Renal cortex interstitium (tissue), 11 donors: ENCODE data around the gene TBC1D2B. TPM values are rescaled to one million over a fixed set of nuclear protein-coding genes. Genes with fewer than 3 reads are reported as not detected.

Source experiments
- DNase-seq, 11 donors: peaks; one replicate each; pipeline ENCODE4 v3.0.0-alpha.2; 2013; ENCODE audit warnings: low read depth in 9 of 11, low spot score in 4 of 11; ENCODE audit errors: extremely low read depth in 1 of 11
- polyA plus RNA-seq, 3 donors: library from polyadenylated mRNA; unstranded; fragments of 120-200 nt; gene quantifications; one replicate each; pipeline ENCODE4 v1.2.1, GENCODE V29; 2013; ENCODE audit not compliant: insufficient read length in 3 of 3

The TBC1D2B gene
- polyA plus RNA-seq, 3 donors, result 27.7 to 30.5 (median 29.8) TPM

DNA sequence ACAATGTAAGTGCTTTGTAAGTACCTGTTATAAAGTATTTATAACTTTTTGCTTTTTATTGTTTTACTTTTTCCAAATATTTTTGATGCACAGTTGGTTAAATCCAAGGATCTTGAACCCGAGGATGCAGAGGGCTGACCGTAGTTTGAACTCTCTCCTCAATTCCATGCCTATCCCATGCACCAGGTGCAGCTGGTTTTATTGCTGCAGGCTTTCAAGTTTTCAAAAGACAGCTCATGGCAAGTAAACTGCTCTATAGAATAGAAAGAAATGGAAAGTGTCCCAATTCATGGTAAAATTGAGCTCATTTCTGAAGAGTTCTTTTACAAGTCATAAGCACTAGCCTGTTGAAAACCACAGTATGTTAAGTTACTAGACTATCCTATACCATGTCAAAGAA is 131.9 kb downstream of the TBC1D2B start:
- no peak for DNase-seq

Other genes with a start within 250 kb of the TBC1D2B start
- gene SH2D7, start 14.8 kb upstream of the TBC1D2B start, polyA plus RNA-seq, result under 1 TPM; 0.44 to 0.83 (median 0.65) TPM
- 10 to 100 TPM; 27.6 to 38.4 (median 29.0) TPM for gene CIB2, start 53.7 kb upstream of the TBC1D2B start, polyA plus RNA-seq
- gene IDH3A, start 71.7 kb upstream of the TBC1D2B start, polyA plus RNA-seq, result 10 to 100 TPM; 48.8 to 54.3 (median 52.6) TPM
- gene ACSBG1, start 156.9 kb upstream of the TBC1D2B start, polyA plus RNA-seq, result 1 to 10 TPM; 1.1 to 1.7 (median 1.5) TPM
- 10 to 100 TPM; 23.4 to 32.4 (median 25.3) TPM for gene DNAJA4, start 186.9 kb upstream of the TBC1D2B start, polyA plus RNA-seq
- gene SKIC8, start 221.9 kb upstream of the TBC1D2B start, polyA plus RNA-seq, result 100 to 1,000 TPM; 103 to 108 (median 108) TPM